ENCODE measurements around the gene EFCAB8. TPM values are rescaled to one million over a fixed set of nuclear protein-coding genes. Genes with fewer than 3 reads are reported as not detected.

The EFCAB8 gene
- total RNA-seq, 1 donor from 2014 or later = 0.50 TPM

DNA sequence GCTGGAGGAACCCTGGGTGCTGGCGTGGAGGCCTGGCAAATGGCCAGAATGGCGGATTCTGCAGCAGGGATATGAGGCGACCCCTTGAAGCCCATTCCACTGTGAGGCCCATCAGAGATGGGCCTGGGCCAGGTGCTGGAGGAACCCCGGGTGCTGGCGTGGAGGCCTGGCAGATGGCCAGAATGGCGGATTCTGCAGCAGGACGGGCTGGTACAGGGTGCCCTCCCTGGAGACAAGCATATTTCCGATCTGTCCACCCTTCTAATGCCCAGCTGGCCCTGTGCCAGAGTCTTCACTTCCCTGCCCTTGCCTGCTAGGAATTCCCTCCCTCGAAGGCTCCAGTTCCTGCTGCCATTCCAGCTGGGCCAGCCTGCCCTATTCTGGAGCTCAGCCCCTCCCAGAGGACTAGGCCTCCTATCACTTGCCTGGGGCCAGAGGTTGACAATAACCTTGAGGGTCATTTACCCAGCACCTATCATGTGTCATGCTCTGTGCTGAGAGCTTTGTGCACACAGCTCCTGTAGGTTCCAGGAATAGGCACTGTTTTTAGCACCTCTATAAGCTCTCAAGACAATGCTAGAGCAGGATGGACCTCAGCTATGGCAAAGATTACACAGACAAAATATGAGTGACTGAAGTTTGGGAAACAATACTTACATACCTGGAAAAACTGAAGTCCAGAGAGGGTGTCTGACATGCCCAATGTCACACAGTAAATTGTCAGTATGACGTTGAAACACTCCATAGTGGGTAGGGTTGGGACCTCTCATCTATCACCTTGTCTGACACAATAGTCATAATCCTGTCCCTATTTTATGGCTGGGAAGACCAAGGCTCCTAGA is 124.1 kb downstream of the EFCAB8 start:
- intact Hi-C loops (cut with micrococcal nuclease) = no loop called here

DNA sequence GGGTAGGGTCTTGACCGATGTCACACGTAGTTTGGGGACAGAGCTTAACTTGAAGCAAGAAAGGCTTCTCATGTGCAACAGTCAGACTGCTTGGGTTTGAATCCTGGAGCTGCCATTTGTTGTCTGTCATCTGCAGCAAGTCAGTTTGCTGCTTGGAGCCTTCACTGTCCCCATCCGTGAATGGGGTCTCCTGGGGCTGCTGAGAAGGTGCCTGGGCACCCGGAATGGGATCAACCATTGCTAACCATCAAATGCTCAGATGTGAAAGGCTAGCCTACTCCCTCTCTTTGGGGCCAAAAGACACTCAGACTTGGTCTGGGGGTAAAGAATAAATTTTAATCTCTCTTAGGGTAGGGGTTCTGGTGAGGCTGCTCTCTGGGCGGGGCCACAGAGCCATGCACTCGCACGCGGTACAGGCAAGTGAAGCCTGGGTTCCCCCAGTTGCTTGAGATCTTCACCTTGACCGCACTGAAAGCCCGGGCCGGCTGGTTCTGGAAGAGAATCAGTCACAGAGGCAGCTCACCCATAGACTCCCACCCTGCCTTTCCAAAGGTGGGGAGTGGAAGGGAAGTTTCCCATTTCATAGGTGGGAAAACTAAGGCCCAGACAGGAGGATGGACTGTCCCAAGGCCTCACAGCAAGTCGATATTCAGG is 124.9 kb downstream of the EFCAB8 start:
- intact Hi-C loops (cut with micrococcal nuclease) = no loop called here

DNA sequence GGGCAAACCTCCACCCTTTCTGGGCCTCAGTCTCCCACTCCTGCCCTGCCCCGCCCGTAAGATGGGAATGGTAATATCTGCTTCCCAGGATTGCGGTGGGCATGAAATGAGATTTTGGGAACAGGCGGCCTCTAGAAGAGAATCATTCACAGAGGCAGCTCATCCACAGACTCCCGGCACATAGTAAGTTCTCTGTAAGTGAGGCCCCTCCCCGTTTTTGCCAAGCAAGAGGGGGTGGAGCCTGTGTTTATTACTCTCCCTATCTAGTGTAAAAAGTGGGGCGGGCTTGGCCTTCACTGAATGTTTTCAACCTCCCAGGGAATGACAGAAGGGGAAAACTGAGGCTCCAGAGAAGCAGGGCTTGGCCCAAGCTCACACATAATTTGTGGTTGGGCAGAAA is 125.5 kb downstream of the EFCAB8 start:
- intact Hi-C loops (cut with micrococcal nuclease) = no loop called here

- intact Hi-C loops (cut with micrococcal nuclease) = no loop called here
Measured at GRCh38 chr20:32984631-32985354, 126.1 kb downstream of the EFCAB8 start.

DNA sequence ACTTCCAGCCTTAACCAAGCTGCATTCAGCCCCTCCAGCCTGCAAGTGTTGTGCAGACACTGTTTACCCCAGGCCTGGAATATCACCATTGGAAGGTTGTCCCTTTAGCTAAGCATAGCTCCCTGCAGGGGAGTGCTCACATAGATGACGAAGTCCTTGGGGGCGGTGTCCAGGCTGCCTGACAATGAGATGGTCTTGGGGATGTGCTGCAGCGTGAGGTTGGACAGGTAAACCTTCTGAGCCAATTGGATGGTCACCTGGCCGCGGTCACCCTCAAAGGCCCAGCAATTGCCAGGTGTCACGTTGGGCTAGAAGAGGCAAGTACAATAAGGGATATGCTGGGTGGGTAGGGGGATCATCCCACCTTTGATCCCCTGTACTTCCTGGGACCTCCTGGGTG is 126.9 kb downstream of the EFCAB8 start:
- intact Hi-C loops (cut with micrococcal nuclease) = no loop called here

GRCh38 chr20:32986331-32986966 is 127.7 kb downstream of the EFCAB8 start:
- intact Hi-C loops (cut with micrococcal nuclease) = no loop called here

DNA sequence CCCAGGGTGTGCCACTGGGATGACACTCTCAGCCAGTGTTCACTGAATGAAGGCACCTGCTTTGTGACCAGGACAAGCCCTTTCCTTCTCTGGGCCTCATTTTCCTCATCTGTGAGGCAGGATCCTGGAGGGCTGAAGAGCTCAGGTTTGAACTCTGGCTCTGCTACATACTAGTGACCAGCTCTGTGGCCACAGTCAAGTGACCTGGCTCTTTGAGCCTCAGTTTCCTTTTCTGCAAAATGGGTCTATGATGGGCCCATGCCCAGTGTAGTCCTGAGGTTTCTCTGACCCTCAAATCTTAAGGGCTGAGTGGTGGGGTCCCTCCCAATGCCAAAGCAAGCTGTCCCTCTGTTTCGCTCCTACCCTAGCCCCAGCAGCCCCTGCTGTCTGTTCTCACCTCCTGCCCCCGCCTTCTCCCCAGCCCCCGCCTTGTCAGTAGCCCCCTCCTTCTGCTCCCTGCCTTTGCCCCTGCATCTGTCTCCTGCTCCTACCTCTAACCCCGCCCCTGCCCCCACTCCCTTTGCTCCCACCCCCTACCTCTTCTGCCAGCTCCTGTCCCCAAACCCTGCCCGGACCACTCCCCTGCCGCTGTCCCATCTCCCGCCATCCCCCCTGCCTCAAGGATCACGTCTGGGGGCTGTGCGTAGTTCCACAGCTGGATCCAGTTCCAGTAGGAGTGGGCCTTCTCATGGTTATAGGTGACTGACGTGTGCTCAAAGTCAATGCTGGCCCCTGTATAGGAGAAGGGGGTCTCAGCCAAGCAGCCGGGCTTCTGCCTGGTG is 128.5 kb downstream of the EFCAB8 start:
- intact Hi-C loops (cut with micrococcal nuclease) = no loop called here

- intact Hi-C loops (cut with micrococcal nuclease) = no loop called here
Measured at GRCh38 chr20:32988008-32988407, 129.3 kb downstream of the EFCAB8 start.

GRCh38 chr20:32989507-32990283 is 131.0 kb downstream of the EFCAB8 start:
- intact Hi-C loops (cut with micrococcal nuclease) = no loop called here

DNA sequence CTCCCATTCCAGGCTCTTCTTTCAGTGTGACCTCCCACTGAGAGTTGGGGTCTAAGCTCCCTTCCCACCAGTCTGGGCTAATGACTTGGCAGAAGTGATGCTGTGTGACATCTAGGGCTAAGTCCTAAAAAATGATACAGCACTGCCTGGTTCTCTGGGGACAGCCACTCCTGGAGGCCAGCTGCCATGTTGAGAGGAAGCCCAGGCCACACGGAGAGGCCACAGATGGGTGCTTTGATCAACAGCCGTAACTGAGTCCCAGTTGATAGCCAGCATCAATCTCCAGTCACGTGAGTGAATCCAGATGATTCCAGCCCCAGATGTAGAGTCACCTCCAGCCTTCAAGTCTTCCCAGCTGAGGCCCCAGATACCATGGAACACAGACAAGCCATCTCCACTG is 131.7 kb downstream of the EFCAB8 start:
- intact Hi-C loops (cut with micrococcal nuclease) = no loop called here

DNA sequence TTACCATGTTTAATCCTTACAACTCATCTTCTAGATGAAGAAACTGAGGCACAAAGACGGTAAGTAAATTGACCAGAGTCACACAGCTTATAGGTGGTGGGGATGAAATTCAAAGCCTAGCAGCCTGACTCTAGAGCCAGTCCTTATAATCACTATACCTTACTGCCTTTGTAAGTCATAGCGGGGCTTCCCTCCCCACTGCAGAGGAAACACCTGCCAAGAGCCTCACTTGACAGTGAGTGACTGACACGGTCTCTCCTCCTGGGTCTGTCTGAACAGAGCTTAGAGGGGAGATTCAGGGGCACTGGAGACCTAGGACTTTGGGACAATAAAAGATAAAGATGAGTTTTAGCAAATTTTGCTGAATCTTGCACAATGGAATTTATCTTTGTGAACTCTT is 132.7 kb downstream of the EFCAB8 start:
- intact Hi-C loops (cut with micrococcal nuclease) = no loop called here

DNA sequence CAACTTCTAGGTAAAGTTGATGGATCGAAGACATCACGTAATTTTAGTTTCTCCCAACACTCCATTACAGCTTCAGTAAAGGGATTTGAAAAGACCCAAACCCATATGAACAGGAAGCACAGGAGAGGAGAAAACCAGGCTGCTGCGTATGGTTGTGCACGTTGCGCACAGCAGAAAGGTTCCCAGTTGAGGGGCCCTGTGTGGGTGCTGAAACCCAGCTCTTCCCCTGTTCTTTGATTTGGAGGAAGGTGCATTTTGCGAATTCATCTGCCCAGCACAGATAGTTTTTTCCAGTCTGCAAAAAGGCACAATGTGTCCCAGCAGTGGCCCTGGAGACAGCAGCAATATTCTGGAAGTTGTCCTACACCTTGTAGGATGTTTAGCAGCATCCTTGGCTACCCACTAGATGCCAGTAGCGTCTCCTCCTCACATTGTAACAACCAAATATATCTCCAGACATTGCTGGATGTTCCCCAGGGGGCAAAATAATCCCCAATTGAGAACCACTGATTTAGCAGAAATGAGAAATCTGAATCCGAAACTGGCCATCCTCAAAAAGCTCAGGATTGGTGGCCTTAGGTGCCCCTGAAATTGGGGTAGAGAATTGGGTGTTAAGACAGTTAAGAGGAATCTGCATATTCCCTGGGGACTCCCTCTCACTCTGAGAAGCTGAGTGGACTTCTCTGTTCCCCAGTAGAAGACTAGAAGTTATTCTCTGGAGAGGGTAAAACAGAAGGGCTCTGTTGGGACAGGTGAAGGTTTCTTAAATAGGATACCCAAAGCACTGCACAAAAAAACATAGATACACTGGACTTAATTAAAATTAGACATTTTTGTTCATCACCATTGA is 133.3 kb downstream of the EFCAB8 start:
- intact Hi-C loops (cut with micrococcal nuclease) = no loop called here

- intact Hi-C loops (cut with micrococcal nuclease) = no loop called here
Measured at GRCh38 chr20:32993496-32994050, 134.8 kb downstream of the EFCAB8 start.

DNA sequence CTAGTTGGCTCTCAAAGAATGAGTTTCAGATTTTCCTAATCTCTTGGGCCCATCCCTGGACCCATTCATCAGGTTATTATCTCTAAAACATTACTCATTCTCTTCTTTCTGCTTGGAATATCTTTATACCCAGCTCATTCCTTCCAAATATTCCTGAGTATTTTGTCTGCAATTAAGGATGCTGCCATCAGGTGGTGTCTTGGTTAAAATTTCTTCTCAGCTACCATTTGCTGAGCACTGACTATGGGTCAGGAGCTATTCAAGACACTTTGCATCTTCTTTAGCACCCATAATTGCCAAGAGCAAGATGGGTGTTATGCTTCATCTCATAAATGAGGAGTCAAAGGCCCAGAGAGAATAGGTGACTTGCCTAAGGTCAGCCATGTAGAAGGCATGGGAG is 137.1 kb downstream of the EFCAB8 start:
- intact Hi-C loops (cut with micrococcal nuclease) = no loop called here

DNA sequence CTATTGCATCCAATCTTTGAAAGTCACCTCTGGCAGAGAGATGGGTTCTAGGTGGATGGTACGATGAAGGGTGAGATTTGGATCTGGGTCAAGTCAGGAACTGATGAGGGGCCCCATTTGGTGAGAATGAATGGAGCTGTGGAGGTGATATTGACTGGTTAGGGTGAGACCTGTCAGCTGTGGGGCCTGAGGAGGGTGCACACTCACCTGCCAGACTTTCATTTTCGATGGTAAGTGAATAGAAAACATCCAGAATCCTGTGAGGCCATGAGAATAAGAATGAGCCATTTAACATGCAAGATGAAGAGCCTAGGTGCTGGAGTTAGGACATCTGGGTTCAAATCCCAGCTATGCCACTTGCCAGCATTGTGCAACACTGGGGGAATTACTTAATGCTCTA is 138.7 kb downstream of the EFCAB8 start:
- intact Hi-C loops (cut with micrococcal nuclease) = no loop called here

DNA sequence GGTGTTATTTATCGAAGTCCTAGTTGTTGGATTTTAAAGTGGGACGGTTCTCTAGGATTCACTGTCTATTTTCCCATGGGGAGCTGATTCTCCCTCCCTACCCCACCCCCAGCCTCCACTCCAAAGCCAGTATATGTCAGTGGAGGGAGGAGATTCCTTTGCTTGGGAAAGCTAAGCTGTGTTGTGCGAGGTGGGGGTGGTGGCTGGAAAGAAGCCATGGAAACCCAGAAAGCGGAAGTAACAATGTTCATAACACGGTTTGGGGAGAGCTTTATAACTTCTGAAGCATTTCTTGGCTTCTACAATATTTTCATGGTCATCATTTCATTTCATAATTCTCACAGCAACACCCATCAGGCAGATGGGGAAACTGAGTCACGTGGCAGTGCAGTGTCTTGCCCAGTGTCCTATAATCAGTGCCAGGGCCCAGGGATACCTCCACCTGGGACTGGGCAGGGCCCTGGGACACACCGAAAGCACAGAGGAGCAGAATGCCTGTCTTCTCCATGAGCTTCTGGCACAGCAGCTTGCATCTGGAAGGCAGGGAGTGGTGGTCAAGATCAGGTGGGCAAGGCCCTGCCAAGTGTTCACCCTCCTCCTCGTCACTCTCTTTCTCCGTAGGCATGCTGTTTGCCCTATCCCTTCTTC is 141.0 kb downstream of the EFCAB8 start:
- intact Hi-C loops (cut with micrococcal nuclease) = no loop called here

GRCh38 chr20:33000802-33001466 is 142.2 kb downstream of the EFCAB8 start:
- intact Hi-C loops (cut with micrococcal nuclease) = no loop called here

All from T-helper 2 cell treated with Interferon-gamma antibody and Interleukin-4, amounts not matched to agents 100 ng/mL and 5 ng/mL, for 36 hours (primary cell).